Astrocyte of the hippocampus (primary cell): ENCODE data around the gene STIM1.
"Not testable (repeated sequence)": the region's sequence is repeated elsewhere in the genome, so short reads cannot be mapped to it uniquely, and the experiment has no call there.

Experiments used
- DNase-seq: peaks from one replicate; pipeline ENCODE4 v3.0.0; 2011; ENCODE audit warnings: low read depth, low spot score

Gene STIM1

GRCh38 chr11:3854977-3855807, at the start of gene STIM1:
STIM1 (plus strand) TSS chr11:3855664; CDS start chr11:3856271, 607 bp downstream.
- DNase-seq: peak; percentile 98

DNA sequence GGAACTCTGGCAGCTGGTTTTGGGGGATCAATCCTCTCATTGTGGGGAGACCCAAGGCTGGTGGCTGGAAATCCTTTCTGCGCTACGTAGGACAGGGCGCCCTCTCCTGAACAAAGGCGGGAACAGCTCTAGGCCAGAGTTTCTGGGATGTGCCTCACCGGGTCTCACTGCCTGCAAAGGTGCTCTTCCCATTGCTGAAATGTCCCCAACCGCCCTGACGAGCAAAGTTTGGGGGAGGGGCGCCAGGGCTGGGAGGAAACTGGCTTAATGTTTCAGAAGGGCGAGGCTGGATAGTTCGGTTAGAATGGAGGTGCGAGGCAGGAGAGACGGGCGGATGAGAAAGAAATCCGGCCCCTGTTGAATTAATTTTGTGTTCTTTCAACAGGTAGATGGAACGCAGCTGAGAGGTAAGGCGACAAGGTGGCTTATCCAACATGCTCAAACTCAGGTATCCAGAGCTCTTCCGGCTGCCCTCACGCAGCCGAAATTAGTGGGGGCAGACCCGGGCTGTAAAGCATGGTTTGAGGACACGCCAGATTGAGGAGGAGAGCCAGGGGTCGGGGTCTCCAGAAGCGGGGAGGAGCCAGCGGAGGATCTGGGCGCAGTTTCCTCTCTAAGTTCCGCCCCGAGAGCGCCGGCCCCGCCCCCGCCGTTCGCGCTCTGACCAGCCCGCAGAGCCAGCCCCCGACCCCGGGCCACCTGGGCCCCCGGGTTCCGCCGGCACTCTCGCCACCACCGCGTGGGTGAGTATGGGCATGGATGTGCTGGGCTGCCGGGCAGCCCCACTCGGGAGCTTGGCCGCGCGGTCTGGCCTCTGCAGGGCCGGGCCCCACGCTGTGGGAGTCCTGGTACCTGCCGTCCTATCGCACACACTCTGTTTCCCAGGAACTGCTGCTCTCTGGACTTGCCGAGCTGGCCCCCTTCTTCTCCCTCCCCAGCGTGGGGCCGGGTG, 47.3 kb upstream of the STIM1 start, which contains the start of gene PGAP2:
PGAP2 (plus strand) TSS at position 652 of the 952 bp plus-strand sequence. CDS start 2,700 bp downstream, outside the sequence.
- DNase-seq: peak; percentile 70

GRCh38 chr11:3808861-3809623, 46.4 kb upstream of the STIM1 start:
- DNase-seq: peak; percentile 62

GRCh38 chr11:3809624-3809928, 45.9 kb upstream of the STIM1 start:
- no peak for DNase-seq

GRCh38 chr11:3810446-3810845, 45.0 kb upstream of the STIM1 start:
- no peak for DNase-seq

- DNase-seq: no peak
These were observed 44.5 kb upstream of the STIM1 start for GRCh38 chr11:3810951-3811350.

- DNase-seq: not testable (repeated sequence)
These were observed 40.6 kb upstream of the STIM1 start for GRCh38 chr11:3814832-3815231.

DNA sequence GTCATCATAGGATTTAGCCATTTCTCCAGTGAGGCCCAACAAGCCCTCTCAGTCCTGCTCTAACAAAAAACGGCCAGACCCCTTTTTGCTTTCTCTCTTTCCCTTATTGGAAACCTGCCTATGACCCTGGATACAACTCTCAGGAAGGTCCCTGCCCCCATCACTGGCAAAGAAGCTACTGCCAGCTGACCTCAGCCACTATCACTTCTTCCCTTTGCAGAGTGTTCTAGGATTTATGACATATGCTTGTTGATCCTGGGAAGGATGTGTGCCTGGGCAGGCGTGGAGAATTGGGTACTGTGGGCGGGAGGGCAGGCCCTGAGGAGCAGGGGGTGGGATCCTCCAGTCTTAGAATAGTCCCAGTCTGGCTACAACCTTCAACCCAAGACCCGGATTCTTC, 39.6 kb upstream of the STIM1 start:
- DNase-seq: no peak

DNA sequence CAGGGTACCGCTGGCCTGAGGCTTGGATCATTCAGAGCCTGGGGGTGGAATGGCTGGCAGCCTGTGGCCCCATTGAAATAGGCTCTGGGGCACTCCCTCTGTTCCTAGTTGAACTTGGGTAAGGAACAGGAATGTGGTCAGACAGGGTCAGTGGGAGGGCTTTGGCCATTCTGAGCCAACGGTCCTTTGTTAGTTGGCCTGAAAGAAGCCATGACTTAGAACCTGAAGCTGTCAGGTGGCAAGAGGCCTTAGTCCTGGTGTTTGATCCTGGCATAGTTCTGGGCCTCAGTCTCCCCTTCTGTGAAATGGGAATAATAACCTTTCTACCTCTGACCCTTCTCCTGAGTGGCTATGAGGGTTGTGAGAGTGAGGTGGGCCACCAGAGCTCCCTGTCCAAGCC, 38.8 kb upstream of the STIM1 start:
- DNase-seq: no peak

DNA sequence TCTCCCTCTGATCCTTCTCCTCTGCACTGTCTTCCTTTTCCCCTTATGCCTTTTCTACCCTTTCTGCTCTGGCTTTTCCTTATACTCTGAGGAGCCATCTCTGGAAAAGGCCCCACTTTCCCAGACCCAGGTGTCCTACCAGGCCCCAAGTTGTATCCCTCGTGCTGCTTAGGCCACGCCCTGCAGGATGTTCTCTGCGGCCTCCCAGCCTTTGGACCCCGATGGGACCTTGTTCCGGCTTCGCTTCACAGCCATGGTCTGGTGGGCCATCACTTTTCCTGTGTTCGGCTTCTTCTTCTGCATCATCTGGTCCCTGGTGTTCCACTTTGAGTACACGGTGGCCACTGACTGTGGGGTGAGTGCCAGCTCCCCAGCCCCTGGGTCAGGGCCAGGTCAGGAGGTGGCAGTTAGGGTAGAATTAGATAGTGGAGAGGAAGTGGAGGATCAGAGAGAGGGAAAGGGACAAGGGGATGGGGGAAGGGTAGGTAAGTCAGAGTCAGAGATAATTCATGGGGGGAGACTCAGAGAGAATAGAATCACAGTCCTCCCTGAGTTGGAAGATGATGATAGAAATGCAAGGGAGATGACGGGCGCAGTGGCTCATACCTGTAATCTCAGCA, 38.2 kb upstream of the STIM1 start:
- DNase-seq: no peak

DNA sequence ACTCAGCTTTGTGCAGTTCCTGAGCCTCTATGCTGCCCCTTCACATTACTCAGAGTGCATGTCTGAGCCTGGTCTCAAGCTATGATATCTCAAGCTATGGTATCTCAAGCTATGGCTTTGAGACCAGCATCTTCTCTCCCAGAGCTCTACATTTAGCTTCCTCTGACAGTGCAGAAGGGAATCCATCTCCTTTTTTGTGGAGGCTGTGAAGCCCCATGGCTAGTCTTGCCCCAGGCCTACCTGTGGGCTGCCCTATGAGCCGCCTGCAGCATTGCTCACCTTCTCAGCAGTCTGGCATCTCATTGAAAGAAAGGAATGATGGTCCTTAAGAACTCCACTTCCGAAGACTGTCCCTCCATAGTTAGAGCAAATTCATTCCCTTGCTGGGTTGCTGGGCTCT, 34.5 kb upstream of the STIM1 start:
- no peak for DNase-seq

DNA sequence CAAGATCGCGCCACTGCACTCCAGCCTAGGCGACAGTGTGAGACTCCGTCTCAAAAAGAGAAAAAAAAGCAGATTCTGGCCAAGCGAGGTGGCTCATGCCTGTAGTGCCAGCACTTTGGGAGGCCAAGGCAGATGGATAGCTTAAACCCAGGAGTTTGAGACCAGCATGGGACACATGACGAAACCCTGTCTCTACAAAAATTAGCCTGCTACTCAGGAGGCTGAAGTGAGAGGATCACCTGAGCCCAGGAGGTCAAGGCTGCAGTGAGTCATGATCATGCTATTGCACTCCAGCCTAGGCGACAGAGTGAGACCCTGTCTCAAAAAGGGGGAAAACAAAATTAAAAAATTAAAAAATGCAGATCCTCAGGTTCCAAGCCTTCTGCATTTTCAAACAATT, 33.2 kb upstream of the STIM1 start:
- no peak for DNase-seq

DNA sequence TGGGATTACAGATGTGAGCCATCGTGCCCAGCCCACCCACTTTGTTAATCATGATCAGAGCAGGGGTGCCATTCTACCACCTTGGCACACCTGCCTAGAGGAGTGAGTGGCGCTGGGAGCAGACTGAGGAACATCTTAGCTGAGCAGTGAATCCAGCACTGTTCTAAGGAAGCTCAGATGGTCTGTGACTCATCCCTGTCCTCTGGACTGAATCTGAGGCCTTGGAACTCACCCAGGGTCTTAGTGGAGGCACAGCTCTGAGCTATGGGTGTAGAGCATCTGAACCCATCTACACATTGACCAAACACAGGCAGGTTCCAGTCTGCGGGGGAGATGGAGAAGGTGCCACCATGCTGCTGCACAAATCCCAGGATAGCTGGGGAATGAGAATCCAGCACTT, 32.2 kb upstream of the STIM1 start:
- DNase-seq: peak; percentile 57

DNA sequence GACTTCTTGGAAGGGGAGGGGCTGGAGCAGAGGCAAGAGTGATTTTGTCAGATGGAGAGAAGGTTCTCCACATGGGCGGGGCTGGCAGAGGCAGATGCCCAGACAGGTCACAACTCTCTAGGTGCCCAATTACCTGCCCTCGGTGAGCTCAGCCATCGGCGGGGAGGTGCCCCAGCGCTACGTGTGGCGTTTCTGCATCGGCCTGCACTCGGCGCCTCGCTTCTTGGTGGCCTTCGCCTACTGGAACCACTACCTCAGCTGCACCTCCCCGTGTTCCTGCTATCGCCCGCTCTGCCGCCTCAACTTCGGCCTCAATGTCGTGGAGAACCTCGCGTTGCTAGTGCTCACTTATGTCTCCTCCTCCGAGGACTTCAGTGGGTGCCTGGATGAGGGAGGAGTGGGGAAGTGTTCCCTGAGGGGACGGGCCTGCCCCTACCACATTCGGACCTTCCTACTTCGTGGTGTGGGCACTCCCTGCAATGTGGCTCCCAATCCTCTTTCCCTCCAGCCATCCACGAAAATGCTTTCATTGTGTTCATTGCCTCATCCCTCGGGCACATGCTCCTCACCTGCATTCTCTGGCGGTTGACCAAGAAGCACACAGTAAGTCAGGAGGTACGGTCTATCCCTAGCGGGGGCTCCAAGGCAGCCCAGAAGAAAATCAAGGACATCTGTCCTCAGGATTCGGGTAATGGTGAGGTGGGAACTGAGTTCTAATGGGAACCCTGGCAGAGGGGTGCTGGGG, 31.5 kb upstream of the STIM1 start:
- no peak for DNase-seq

DNA sequence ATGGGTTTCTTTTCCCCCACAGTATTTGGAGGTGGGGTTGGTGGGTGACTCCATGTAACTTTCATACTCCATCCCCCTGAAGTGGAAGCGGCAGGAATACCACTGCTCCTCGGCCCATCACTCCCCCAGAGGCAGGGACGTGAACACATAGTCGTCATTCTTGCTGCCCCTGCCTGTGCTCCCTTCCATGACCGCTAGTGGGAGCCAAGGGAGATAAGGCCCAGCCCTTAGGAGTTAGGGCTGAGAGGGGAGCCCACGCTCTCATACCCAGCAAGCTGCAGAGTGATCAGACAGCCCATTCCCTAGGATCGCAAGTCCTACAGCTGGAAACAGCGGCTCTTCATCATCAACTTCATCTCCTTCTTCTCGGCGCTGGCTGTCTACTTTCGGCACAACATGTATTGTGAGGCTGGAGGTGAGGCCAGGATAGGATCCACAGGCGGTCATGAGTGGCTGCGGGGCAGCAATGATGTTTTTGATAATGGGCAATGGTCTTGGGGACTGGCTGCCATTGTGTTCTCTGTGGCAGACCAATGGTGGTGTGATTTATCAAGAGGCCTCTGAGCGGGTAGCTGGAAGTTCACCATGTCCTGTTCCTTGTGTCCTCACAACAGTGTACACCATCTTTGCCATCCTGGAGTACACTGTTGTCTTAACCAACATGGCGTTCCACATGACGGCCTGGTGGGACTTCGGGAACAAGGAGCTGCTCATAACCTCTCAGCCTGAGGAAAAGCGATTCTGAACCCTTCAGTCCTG, 30.6 kb upstream of the STIM1 start:
- peak; percentile 37 for DNase-seq

- no peak for DNase-seq
These were observed 29.9 kb upstream of the STIM1 start for GRCh38 chr11:3825473-3826154.

GRCh38 chr11:3826721-3827120, 28.7 kb upstream of the STIM1 start:
- DNase-seq: no peak

GRCh38 chr11:3827434-3828186, 27.9 kb upstream of the STIM1 start:
- DNase-seq: no peak

DNA sequence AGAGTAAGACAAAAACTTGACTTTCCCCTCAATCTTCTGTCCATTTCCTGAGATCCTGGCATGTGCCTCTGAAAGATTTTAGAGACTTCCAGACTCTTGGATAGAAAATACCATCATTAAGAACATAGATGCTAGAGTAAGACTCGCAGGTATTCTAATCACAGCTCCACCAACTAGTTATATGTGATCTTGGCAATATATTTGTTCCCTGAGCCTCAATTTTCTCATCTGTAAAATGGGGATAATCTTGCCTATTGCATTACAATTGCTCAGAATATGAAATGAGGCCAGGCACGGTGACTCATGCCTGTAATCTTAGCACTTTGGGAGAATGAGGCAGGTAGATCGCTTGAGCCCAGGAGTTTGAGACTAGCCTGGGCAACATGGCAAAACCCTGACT, 25.4 kb upstream of the STIM1 start:
- DNase-seq: no peak
